ENCODE results near the gene POLR3E.

POLR3E gene

GRCh38 chr16:22297114-22297870 is at the start of gene POLR3E:
POLR3E (plus strand) TSS chr16:22297409; CDS start chr16:22302969, 5,560 bp downstream.
- DNase-seq, result peak; percentile 95

DNA sequence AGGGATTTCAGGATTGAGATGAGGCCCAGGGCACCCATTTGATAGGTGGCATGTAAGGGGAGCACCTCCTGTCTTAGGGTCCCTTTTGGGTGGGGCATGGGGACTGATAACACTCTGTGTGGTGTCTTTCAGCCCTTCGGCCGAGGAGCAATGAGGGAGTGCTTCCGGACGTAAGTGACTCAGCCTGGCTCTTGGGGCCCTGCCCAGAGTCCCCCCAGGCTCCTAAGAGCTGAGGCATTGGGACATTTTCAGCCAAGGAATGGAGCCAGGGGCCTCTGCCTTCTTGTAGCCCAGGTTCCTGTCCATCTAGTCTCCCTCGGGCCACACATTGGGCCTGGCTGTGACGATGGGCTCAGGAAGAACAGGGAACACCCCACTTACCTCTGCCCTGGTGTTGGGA is 46.7 kb upstream of the POLR3E start:
- DNase-seq, result no peak

DNA sequence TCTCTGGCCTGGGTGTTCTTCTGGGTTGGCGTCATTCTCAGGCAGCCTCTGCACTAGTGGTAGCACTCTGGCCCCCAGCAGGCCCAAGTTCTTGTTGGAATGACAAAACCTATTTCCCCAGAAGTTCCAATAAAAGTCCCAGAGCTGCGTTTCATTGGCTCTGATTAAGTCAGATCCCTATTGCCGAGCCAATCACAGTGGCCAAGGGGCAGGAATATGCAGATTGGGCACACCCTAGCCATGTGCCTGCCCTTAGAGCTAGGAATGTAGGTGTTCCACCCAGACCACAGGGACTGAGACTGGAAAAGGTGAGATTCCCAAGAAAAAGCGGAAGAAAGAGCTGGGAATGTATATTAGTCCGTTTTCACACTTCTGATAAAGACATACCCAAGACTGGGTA is 44.9 kb upstream of the POLR3E start:
- DNase-seq, result no peak

GRCh38 chr16:22253272-22253671 is 43.9 kb upstream of the POLR3E start:
- no peak for DNase-seq

- DNase-seq, result no peak
Observed at GRCh38 chr16:22255335-22255734, 41.9 kb upstream of the POLR3E start.

GRCh38 chr16:22257440-22257839 is 39.8 kb upstream of the POLR3E start:
- DNase-seq, result no peak

- no peak for DNase-seq
Observed at GRCh38 chr16:22260490-22260889, 36.7 kb upstream of the POLR3E start.

- no peak for DNase-seq
Observed at GRCh38 chr16:22262460-22262859, 34.7 kb upstream of the POLR3E start.

GRCh38 chr16:22264786-22265185 is 32.4 kb upstream of the POLR3E start:
- no peak for DNase-seq

DNA sequence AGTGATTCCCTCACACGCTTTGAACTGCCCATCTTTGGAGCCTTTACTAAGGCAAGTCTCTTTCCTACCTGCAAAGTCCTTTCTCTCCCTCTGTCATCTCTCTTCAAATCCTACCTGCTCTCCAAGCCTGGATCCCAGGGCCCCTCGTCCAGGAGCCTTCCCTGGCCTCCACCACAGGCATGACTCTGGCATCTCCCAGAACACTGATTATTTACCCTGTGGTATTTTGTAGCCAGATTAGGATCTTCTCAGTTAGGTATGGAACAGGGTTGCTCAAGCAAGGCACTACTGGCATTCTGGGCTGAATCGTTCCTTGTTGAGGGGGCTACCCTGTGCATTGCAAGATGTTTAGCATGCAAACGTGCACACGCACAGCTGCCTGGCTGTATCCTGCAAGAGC is 31.9 kb upstream of the POLR3E start:
- no peak for DNase-seq

GRCh38 chr16:22266546-22266945 is 30.7 kb upstream of the POLR3E start:
- DNase-seq, result no peak

- DNase-seq, result peak; percentile 91
Observed at GRCh38 chr16:22267764-22268163, 29.4 kb upstream of the POLR3E start.

DNA sequence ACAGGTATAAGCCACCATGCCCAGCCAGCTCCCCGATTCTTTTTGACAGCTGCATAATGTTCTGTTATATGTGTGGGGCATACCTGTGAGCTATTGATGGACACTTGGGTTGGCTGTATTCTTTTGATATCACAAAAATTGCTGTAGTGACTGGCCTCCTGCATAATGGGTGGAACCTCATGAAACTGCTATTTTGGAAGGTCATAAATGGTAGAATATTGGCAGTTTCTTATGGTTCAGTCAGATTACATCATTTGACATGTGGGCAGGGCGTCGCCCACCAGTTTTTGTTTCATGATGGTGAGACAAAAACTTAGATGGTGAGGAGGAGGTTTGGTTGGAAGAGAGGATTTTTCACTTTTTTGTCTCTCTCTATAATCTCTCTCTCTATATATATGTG is 26.7 kb upstream of the POLR3E start:
- DNase-seq, result no peak

- DNase-seq, result no peak
Observed at GRCh38 chr16:22272870-22273650, 24.1 kb upstream of the POLR3E start.

DNA sequence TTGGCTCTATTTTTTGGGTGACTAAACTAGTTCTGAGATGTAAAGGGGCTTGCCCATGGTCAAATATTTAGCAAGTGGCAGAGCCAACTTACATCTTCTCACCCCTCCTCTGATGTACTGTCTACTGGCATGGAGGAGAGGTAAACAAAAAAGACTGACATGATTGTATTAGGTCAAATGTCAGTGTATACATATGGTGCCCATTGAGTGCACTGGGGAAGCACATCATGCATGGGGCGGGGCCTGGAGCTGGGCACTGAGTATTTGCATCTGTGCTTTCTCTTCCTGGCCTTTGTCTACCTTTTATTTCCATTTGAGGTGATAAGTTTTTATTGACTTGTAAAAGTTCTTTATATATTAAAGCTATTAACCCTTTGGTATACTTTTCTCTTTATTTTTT is 22.3 kb upstream of the POLR3E start:
- no peak for DNase-seq

DNA sequence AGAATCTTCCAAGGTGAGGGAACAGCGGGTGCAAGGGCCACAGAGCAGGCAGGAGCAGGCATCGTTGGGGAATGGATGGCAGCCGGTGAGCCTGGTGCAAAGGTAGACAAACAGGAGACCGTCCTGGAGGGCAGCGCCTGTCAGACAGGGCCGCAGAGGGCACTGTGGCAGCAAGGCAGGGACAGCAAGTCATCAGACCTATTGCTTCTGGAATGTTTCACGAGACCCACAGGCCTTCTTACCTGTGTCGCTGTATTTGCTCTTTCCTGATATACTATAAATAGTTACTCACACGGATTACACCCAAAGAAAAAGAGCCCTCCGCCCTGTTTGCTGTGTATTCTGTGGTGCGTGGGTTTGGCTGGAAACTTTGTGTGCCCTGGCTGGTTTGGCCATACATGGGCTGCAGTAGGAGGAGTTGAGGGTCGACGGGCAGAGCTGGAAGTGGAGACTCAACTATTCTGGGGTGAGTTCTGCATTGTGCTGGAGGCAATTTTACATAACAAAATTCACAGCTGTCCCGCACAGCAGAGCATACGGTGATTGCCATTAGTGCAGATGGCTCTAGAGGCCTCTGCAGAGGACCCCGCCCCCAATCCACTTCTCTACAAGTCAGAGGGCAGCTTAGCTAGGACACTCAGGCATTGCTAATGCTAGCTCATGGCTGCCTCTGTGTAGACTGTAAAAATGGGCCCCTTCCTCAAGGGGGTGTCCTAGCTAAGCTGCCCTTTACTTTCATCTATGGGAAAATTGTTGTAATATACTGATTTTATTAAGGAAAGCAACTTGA is 18.6 kb upstream of the POLR3E start:
- peak; percentile 87 for DNase-seq

DNA sequence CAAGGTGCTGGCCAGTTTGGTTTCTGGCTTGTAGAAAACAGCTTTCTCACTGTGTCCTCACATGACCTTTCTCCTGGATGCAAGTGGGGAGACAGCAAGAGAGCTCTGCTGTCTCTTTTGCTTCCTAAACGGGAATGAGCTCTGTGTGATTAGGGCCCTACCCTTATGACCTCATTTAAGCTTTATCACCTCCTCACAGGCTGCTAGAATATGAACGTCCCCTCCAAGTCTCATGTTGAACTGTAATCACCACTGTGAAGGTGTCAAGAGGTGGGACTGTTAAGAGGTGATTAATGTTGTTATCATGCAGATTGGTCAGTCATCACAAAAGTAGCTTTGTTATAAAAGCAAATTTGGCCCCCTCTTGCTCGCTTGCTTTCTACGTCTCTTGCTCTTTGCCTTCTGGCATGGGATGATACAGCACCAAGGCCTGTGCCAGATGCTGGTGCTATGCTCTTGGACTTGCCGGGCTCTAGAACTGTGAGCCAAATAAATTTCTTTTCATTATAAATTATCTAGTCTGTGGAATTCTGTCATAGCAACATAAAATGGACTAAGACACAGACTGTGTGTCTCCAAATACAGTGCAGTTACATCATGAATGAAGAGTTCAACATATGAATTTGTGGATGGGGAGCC is 14.8 kb upstream of the POLR3E start:
- DNase-seq, result no peak

DNA sequence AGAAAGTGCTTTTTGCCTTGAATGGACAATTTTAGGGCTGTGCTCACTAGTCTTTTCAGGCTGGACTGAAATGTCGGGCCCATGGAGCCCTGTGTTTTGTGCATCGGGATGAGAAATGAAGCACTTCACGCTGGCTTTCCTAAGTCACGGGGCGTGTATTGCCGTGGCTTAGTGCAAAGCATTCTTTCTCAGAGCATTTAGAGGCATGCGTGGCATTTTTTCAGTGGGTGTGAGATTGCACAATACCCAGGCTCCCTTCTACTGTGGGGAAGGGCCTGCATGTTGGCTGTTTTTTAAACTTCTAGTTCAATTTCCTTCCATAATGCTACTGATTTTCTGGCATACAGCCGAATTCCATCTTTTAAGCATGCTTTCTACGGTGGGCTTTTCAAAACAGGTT is 12.6 kb upstream of the POLR3E start:
- no peak for DNase-seq

DNA sequence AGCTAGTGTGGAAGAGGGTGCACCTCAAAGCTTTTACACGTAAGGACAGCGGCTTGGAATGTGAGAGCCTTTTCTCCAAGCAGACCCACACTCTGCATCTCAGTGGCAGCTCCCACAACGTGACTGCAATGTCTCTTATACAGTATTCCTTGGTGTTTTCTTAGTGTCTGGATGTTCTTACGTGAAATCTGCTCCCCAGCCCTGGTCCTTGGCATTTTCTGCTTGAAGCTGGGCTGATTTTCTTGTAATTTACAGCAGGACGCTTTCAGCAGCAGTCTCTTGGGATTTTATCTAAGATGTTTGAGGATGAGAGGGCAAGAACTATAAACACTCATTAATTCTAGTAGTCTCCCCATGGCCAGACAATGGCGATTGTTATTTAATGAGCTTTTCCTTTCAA is 12.1 kb upstream of the POLR3E start:
- no peak for DNase-seq

DNA sequence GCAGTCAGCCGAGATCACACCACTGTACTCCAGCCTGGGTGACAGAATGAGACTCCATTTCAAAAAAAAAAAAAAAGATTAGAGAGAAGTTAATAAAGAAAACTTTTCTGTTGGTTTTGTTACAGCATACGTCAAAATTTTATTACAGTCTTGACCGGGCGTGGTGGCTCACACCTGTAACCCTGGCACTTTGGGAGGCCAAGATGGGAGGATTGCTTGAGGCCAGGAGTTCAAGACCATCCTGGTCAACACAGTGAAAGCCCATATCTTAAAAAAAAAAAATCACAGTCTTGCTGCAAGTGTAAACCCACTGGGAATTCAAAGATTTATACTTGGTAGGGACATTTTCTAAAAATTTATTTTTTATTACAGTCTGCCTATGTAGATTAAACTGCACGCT is 6.2 kb upstream of the POLR3E start:
- no peak for DNase-seq

- DNase-seq, result no peak
Observed at GRCh38 chr16:22291860-22292318, 5.3 kb upstream of the POLR3E start.

DNA sequence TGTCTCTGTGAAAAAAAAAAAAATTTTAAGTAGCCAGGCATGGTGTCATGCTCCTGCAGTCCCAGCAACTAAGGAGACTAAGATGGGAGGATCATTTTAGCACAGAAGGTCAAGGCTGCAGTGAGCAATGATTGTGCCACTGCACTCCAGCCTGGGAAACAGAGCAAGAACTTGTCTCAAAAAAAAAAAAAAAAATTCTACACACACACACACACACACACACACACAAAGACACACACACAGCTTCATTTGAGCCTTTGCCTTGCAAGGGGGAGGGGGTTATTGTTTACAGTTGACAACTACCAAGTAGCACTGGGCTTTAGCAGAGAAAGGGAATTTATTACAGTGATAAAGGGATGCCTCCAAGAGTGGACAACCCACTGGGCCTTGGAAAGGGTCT is 4.9 kb upstream of the POLR3E start:
- no peak for DNase-seq

Data from NCI-H2171 treated with DMSO at 0.1 percent for 48 hours (cell line).